SKM-1 treated with dmso at 0.1 percent for 144 hours (cell line): Measurements from ENCODE around the gene SMC5.
"Not testable (repeated sequence)": the region's sequence is repeated elsewhere in the genome, so short reads cannot be mapped to it uniquely, and the experiment has no call there.

ENCODE experiments used
- DNase-seq: peaks from one replicate; lab custom pipeline; 2025; ENCODE audit not compliant: unreplicated experiment; lab: John Stamatoyannopoulos, UW

SMC5 gene

DNA sequence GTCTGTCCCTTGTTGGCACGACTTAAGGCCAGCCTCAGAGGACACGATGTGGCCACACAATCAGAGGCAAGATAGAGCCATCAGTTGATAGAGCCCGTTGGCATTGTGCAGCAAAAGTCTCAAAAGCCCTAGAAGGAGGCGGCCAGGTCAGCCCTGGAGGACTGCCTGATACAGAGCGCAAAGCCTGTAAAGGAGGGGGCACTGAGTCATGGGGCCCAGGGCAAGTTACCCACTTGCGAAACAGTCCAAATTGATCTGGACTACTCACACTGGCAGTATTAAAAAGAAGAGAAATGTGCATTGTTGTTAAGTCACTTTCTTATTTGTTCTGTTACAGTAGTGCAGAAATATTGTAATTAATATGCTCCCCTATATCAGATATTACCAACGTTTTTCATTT is 104.2 kb downstream of the SMC5 start:
- DNase-seq: no peak

DNA sequence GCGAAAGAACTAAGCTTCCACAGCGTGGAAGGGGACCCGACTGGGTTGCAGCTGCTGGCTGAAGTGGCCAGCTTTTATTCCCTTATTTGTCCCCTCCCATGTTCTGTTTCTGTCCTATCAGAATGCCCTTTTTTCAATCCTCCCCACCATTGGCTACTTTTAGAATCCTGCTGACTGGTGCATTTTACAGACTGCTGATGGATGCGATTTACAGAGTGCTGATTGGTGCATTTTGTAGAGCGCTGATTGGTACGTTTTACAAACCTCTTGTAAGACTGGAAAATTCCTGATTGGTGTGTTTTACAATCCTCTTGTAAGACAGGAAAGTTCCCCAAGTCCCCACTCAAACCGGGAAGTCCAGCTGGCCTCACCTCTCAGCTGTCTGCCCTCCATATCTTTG is 105.0 kb downstream of the SMC5 start:
- no peak for DNase-seq

DNA sequence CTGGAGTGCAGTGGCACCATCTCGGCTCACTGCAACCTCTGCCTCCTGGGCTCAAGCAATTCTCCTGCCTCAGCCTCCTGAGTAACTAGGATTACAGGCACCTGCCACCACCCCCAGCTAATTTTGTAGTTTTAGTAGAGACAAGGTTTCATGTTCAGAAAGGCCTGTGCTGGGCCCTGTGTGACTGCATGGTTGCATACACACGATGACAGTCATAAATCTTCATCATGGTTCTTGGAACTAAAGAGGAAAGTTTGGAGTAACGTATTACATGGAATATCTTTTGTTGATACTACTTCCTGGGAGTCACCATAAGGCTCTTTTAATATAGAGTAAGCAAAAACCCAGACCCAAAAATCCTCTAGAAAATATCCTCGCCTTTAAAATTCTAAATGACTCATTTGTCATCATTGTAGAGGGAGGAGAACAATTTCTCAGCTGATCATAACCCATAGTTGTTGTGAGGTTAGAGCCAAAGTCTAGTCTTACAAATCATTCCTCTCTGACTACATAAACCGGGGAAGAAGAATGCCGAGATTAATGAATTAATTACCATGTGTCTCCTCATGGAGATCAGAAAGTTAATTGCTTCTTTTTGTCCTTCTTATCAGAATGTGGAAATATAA is 108.6 kb downstream of the SMC5 start:
- DNase-seq: no peak

DNA sequence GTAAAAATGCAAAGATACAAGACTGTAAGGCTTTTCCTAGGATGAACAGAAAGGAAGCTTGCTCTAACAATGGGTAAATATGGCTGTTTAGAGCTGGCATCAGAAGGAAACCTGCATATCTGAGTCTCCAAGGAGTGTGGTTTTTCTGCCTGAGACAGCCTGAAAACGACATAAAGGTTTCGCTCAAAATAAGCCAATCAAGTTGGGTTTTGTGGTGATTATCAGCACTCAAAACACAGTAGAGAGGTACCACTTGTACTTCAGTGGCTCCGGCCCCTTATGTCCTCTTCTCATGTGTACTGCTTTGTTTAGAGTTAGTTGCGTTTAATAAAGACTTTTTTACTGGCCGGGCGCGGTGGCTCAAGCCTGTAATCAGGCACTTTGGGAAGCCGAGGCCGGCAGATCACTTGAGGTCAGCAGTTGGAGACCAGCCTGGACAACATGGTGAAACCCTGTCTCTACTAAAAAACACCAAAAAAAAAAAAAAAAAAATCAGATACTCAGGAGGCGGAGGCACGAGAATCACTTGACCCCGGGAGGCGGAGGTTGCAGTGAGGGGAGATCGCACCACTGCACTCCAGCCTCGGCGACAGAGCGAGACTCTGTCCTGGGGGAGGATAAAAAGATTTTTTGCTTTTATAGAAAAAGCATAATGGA is 116.3 kb downstream of the SMC5 start:
- DNase-seq: no peak

DNA sequence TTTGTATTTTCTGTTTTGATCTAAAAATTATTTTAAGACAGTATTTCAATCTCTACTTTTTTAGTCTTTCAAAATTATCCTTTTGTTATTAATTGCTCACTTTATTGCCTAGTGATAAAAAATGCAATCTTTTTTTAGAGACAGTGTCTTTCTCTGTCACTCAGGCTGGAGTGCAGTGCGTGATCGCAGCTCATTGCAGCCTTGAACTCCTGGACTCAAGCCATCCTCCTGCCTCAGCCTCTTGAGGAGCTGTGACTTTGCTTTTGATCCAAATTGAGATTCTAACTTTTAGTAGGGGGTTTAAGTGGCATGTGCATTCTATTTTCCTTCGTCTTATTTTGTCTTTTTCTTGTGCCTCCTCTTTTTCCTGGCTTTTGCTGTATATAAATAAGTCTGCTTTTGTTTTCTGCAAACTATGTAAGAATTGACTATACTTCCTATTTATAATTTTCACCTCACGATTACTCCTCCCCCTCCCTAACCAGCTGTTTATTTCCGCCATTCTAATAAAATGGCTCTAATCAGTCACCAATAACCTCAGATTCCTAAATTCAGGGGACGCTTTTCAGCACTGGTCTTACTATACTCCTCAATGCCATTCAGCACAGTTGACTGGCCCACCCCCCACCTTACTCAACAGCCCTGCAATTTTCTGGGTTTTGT is 123.4 kb downstream of the SMC5 start:
- DNase-seq: no peak

DNA sequence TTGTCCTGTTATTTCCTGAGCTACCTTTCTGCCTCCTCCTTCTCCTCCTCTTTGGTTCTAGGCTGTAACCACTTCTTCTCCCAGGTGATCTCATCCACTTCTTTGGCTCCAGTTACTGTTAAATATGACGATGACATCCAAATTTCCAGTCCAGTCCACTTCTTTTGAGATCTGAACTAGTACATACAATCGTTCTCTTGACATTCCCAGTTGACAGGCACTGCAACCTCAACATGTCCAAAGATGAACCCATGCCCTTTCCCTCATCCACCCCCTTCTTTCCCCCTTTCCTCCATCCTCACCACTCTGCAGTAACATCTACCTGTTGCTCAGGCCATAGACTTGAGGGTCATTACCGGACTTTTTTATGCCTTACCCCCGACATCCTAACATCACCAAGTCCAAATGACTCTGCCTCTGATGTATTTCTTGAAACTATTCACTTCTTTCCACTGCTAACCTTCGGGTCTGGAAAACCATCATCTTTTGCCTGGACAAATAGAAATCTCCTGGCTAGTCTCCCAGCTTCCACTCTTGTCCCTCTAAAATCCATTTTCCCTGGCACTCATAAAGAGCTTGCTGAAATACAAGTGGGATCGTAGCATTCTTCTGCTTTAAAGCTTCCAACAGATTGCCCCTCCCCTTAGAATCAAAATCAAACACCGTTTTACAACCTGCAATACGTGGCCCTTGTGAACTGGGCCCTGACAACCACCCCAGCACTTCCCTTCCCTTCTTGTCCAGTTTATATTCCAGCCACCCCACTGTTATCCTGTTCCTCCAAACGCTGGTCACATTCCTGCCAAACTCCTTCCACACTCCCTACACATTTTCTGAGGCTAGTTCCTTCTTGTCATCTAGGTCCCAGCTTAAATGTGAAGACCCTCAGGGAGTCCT is 124.2 kb downstream of the SMC5 start:
- DNase-seq: no peak

DNA sequence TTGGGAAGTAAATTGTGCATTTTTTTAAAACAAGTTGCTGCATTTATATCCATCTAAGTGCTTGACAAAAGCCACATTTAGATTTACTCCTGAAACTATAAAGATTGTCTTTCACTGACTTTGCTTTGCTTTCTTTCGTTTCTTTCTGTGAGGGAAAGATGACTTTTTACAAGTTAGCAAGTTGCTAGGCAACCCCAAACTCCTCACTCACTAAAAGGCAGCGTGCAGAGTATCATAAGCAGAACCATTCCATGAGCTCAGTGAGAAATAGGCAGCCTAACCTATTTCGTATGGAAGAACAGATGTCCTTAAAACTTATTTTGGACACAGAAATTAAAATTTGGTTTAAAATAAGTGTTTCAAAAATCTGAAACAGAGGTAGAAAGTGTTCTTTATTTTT is 126.6 kb downstream of the SMC5 start:
- no peak for DNase-seq

DNA sequence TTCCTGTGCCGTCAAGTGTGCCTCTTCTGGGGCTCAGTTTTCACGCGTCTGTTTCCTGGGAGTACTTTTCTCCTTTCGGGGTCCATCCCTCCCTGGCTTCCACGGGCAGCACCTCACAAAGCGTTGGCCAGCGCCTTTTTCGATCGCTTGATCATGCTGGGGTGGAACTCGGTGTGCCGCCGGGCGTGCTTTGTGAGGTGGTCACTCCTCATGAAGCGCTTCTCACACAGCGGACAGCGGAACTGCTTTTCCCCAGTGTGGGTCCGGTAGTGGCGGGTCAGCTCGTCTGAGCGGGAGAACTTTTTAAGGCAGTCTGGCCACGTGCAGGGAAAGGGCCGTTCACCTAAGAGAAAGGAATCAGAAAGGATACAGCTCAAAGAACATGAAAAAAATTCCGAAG is 128.9 kb downstream of the SMC5 start:
- DNase-seq: no peak

DNA sequence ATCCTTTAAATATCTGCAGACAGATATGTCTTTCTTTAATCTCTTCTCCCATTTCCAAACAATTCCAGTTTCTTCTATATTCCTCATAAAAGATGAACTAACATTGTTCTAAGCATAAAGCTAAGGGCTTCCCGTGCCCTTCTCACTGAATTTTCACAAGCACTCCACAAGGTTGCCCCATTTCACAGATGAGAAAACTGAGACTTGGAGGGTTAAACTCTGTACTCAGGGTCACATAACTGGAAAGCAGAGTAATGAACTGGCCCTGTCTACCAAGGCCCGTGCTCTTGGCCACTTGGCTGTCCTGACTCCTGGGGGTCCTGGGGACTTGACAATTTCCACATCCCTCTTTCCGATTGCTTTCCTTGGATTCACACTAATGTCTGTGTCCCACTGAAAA is 130.4 kb downstream of the SMC5 start:
- DNase-seq: no peak

DNA sequence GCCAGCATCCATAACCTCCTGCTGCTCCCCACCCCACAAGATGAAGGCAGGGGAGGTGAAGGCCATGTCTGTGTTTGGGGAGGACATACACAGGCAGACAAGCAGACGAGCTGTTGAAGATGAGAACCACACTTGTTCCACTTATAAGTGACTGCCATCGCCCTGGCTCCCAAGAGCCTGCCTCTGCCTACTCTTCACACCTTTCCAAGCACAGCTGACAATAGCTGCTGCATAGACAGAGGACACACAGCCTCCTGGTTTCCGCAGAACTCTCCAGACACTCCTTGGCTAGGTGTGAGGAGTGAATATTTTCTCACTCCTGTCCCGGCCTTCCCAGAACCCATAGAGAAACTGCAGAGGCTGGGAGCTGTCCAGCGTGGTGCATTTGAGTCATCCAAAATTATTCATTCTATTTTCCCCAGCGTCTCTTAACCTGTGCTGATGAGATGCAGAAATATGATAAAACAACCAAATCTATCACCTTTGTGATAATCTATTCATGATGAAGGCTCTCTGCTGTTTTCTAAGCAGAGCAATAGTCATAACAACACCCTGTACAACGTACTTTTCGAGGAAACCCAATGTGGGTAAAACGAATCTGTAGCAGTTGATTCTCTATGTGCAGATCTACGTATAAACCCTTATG is 131.0 kb downstream of the SMC5 start:
- no peak for DNase-seq

DNA sequence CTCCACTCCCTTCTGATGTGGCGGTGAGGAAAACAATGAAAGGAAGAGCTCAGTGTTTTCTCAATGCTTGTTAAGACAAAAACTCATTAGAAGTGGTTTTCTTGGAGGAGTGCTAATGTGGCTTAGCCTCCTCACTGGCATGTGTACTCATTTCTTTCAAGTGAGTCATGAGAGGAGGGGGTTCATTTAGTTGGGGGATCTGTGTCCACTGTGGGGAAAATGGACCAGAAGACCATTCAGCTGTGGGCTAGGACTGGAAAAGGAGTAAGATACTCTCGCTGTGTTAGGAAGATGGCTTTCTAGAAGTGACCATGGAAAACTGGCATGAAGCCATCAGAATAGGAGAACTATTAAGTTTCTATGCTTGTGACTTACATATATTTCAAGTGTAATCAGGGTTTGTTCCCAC is 132.2 kb downstream of the SMC5 start:
- no peak for DNase-seq

DNA sequence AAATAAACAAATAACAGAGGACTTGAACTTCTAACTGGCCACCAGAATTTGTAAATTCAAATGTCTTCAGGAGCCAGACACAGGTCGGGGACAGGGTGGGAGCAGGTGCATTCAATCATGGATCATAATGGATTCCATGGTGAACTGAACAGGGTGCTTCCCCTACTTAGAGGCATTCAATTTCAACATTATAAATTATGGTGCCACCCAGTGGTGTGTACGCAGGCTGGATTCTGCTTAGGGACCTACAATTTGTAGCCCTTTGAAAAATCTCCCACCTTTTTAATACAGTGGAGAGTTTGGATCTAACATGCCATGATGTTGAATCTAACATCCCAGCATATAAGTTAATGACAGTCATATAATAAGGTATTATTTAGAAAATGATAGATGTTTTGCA is 133.4 kb downstream of the SMC5 start:
- DNase-seq: no peak

DNA sequence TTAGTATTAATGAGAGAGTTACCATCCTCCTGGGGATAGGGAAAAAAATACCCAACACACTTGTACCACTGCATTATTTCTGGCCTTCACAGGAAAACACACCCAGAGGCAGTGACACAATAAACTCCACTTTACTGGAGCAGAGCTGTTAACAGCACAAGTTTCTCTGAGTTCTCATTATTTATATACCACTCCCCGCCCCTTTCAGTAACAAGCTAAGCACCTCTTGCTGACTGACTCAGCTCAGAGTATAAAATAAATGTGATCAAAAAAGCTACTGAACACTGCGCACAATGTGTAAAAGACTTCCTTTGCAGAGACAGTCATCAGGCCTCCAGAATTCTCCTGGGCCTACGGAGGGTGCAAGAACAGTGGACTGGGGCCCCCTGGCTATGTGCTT is 134.1 kb downstream of the SMC5 start:
- DNase-seq: no peak

DNA sequence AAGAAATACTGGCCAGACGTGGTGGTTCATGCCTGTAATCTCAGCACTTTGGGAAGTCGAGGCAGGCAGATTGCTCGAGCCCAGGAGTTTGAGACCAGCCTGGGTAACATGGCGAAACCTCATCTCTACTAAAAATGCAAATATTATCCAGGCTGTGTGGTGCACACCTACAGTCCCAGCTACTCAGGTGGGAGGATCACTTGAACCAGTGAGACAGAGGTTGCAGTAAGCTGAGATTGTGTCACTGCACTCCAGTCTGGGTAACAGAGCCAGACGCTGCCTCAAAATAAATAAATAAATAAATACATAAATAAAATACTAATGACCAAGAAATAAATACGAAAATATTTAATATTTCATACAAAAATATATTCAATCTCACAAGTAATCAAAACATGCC is 136.9 kb downstream of the SMC5 start:
- DNase-seq: no peak

DNA sequence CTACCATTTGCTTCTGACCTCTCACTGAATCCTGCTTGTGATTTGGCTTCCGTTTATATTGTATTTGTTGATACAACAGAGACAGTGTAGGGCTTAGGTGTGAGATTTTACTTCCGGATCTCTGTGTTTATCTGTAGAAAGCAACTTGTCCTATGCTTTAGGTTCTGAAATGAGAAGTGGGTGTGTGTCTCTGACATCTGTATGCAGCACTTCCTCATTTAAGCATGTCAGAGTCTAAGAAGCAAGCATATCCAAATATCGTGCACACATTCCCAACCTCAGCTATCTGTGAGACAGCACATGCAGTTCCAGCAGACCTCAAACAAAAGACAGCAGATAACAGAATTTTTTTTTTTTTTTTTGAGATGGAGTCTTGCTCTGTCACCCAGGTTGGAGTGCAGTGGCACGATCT is 139.4 kb downstream of the SMC5 start:
- peak; percentile 50 for DNase-seq

DNA sequence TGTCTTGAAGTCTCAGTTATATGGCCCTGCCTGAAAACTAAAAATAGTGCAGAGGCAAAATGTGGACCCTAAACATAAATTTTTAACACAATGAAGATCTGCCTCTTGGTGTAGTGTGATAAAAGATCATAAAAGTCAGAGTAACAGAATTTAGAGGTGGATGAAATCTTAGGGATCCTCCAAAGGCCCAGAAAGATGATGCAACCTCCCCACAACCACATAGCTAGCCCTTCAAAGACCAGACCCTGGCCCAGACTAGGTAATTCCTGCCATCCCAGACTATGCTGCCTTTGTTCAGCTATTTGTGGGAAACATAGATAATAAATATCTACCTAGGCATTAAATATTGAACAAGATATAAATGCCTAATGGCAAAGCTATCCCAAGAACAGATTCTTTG is 140.4 kb downstream of the SMC5 start:
- DNase-seq: no peak

DNA sequence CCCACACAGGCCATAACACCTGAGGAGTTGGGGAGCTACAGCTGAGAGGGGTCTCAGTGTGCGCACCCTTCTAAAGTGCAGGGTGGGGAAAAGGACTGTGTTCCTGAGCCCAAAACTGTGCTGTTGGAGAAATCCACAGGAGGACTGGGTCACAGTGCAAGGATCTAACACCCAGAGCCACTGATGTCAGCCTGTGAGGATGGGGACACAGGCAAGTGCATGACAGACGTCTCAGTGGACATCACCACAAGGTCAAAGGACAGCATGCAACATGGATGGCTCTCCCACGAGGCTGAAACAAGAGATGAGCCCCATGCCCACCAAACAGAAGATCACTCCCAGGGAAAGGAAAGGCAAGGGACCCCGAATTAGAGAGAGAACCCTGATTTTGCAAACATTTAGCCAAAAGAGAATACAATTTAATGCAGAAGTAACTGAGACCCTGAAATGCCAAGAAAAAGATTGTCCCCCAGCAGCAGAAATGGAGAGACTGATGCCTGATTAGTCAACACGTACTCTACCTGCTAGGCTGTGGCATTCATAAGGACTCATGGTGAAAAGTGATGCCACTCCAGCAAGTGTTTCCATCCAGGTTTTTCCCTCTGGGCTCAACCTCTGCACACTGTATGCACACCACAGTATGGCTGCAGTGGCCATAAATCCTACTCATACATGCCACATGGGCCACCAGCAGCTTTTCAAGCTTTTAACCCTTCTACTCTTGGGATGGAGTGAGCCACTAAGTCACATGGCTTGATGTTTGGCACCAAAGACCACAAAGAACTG is 141.5 kb downstream of the SMC5 start:
- DNase-seq: no peak

DNA sequence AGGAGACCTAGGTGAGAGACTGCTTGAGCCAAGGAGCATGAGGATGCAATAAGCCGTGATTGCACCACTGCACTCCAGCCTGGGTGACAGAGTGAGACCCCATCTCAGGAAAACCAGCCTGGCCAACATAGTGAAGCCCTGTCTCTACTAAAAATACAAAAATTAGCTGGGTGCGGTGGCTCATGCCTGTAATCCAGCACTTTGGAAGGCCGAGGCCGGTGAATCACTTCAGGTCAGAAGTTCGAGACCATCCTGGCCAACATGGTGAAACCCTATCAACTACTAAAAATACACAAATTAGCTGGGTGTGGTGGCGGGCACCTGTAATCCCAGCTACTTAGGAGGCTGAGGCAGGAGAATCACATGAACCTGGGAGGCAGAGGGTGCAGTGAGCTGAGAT is 142.5 kb downstream of the SMC5 start:
- not testable (repeated sequence) for DNase-seq

DNA sequence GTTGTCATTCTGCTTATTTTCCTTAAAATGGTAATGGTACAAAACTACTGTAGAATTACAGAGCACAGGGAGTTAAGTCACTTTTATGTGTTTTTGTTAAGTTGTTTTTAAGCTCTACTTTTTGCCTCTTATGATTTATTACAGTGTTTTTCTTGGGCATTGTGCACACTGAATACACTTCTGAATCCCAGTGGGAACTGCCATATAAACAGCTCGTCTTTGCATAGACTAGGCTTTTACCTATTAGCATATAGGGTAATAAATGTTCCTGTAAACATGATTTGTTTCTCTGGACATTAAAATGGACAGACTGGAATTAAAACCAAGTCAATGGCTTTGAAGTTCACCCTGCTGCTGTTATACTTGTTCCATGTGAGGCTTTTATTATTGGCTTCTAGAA is 143.4 kb downstream of the SMC5 start:
- DNase-seq: no peak

DNA sequence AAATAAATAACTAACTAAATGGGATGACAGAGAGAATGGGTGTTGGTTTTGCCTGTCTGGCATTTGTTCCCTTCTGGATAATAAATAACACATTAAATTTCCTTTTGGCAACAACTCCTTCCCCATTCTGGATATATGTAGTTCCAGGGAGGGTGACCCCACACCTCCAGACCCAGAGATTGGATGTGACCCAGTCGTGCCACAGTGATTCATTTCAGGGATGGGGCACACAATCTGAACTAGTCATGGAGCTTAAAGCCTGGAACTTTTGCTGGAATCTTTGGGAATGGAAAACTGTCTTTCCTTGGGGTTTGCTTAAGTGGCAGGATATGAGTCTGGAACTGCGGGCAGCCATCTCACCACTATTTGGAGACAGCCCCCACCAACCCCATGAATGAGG is 144.4 kb downstream of the SMC5 start:
- no peak for DNase-seq
